Stimulated activated naive CD8-positive, alpha-beta T cell treated with anti-CD3 and anti-CD28 coated beads, Interleukin-15, Interleukin-2, amounts not matched to agents 100 ng/mL and 50 ng/mL, for 24 hours (primary cell): Measurements from ENCODE around the gene DNAH5.
"Not testable (repeated sequence)": the region's sequence is repeated elsewhere in the genome, so short reads cannot be mapped to it uniquely, and the experiment has no call there.

Experiments used
- H3K27ac Mint-ChIP-seq: one replicate; pipeline ENCODE4 v1.8.0; 2021; ENCODE audit warnings: mild to moderate bottlenecking, mixed read lengths
- H3K27me3 Mint-ChIP-seq: one replicate; pipeline ENCODE4 v1.8.0; 2021; ENCODE audit warnings: mixed read lengths
- H3K36me3 Mint-ChIP-seq: one replicate; pipeline ENCODE4 v1.8.0; 2021; ENCODE audit warnings: low read depth, mixed read lengths
- H3K4me1 Mint-ChIP-seq: one replicate; pipeline ENCODE4 v1.8.0; 2021; ENCODE audit warnings: low read depth, mixed read lengths
- H3K4me3 Mint-ChIP-seq: one replicate; pipeline ENCODE4 v1.8.0; 2021; ENCODE audit warnings: mild to moderate bottlenecking, mixed read lengths
- H3K9me3 Mint-ChIP-seq: one replicate; pipeline ENCODE4 v1.8.0; 2021; ENCODE audit warnings: mixed read lengths

The DNAH5 gene

GRCh38 chr5:13831351-13831750 is 113.1 kb downstream of the DNAH5 start:
- H3K36me3 Mint-ChIP-seq, result no peaks in the 10 kb centered on the region
- H3K9me3 Mint-ChIP-seq, result peaks cover 25% of the 10 kb centered on the region
- no peak overlapping the region for H3K27ac Mint-ChIP-seq
- H3K4me1 Mint-ChIP-seq, result no peaks in the 10 kb centered on the region
- H3K27me3 Mint-ChIP-seq, result no peaks in the 10 kb centered on the region
- H3K4me3 Mint-ChIP-seq, result no peak overlapping the region

DNA sequence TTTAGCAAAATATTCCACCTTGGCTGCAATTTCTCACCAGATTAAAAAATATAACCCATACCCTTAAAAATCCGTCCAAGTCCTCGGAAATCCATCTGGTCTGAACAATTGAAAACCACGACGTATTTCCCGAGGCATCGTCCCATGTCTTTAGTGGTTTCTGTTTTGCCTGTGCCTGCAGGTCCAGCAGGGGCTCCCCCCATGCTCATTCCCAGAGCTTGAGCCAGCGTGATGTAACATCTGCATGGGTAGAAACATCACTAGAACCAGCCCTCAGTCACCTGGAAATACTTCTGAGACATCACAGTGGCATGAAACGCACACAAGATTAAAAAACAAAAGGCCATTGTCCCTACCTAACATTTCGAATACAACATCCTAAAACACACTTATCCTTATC is 114.0 kb downstream of the DNAH5 start:
- Mint-ChIP-seq H3K4me3 (no peak overlapping the region), H3K27me3 (no peaks in the 10 kb centered on the region), H3K9me3 (peaks cover 21% of the 10 kb centered on the region), H3K4me1 (no peaks in the 10 kb centered on the region), H3K36me3 (no peaks in the 10 kb centered on the region), H3K27ac (no peak overlapping the region)

DNA sequence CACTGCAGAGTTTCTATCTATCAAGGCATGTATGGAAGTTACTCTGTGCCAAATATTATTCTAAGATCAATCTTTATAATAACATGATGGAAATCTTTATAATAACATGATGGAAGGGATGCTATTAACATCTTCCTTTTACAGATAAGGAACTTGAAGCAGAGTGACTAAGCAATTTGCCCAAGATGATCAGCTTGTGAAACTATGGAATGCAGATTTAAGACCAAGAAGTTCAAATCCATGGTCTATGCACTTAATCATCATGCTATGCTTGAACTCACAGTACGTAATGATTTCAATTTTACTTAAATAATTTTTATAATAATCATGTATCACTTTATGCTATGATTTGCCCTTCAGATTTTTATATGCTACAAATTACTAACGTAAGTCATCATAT is 123.1 kb downstream of the DNAH5 start:
- no peaks in the 10 kb centered on the region for H3K36me3 Mint-ChIP-seq
- no peak overlapping the region for H3K4me3 Mint-ChIP-seq
- peaks cover 4% of the 10 kb centered on the region for H3K9me3 Mint-ChIP-seq
- no peaks in the 10 kb centered on the region for H3K4me1 Mint-ChIP-seq
- H3K27ac Mint-ChIP-seq, result no peak overlapping the region
- no peaks in the 10 kb centered on the region for H3K27me3 Mint-ChIP-seq

- Mint-ChIP-seq H3K36me3 (no peaks in the 10 kb centered on the region), H3K27me3 (no peaks in the 10 kb centered on the region), H3K27ac (no peak overlapping the region), H3K4me3 (no peak overlapping the region), H3K4me1 (no peaks in the 10 kb centered on the region), H3K9me3 (peaks cover 4% of the 10 kb centered on the region)
Observed at GRCh38 chr5:13816126-13816525, 128.4 kb downstream of the DNAH5 start.

DNA sequence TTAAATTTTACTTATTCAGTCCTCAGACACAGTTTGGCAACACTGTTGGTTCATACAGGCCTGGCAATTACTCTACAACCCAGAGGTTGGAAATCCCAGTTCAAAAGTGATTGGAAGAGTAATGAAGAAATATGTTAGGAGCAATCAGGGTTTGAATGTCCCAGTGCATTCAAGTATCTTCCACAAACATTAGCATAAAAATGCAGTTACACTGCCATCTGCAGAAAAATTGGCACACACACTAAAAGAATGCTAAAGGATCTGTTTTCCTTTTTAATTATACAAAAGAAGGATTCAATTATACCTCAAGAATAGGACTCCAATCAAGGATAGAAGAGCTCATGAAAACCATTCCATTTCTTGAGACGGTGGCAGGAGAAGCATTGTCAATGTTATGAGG is 130.2 kb downstream of the DNAH5 start:
- no peaks in the 10 kb centered on the region for H3K4me1 Mint-ChIP-seq

GRCh38 chr5:13809921-13810320 is 134.6 kb downstream of the DNAH5 start:
- H3K27ac Mint-ChIP-seq, result no peak overlapping the region
- H3K9me3 Mint-ChIP-seq, result peaks cover 7% of the 10 kb centered on the region
- H3K27me3 Mint-ChIP-seq, result no peaks in the 10 kb centered on the region
- H3K36me3 Mint-ChIP-seq, result no peaks in the 10 kb centered on the region
- no peak overlapping the region for H3K4me3 Mint-ChIP-seq
- no peaks in the 10 kb centered on the region for H3K4me1 Mint-ChIP-seq

More for the DNA sequence above, 130.2 kb downstream of the DNAH5 start:
- H3K4me3 Mint-ChIP-seq, result no peak overlapping the region
- no peak overlapping the region for H3K27ac Mint-ChIP-seq
- no peaks in the 10 kb centered on the region for H3K36me3 Mint-ChIP-seq
- H3K27me3 Mint-ChIP-seq, result no peaks in the 10 kb centered on the region
- peaks cover 4% of the 10 kb centered on the region for H3K9me3 Mint-ChIP-seq

DNA sequence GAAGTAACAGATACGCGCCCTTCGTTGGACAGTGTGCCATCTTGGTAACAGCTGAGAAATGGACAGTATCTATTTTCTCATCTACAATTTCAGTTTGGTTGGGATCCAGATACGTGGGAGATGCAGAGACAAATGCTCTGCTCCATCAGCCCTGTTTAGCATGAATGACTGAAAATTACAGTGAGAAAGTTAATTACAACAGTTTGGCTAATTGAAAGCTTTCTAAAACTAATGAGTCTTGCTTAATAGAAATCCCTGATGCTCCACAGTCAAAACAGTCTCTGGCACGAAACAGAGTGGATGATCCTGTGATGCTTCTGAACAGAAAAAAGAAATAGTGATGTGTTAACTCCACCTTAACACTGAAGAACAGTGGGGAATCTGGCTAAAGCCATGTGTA is 140.2 kb downstream of the DNAH5 start:
- Mint-ChIP-seq H3K4me1 (no peaks in the 10 kb centered on the region), H3K36me3 (no peaks in the 10 kb centered on the region), H3K4me3 (no peak overlapping the region), H3K27me3 (no peaks in the 10 kb centered on the region), H3K9me3 (peaks cover 7% of the 10 kb centered on the region), H3K27ac (no peak overlapping the region)

- not testable (repeated sequence) for H3K4me3 Mint-ChIP-seq, H3K9me3 Mint-ChIP-seq, H3K27me3 Mint-ChIP-seq, H3K4me1 Mint-ChIP-seq, H3K36me3 Mint-ChIP-seq, H3K27ac Mint-ChIP-seq
Observed at GRCh38 chr5:13798569-13798968, 145.9 kb downstream of the DNAH5 start.

DNA sequence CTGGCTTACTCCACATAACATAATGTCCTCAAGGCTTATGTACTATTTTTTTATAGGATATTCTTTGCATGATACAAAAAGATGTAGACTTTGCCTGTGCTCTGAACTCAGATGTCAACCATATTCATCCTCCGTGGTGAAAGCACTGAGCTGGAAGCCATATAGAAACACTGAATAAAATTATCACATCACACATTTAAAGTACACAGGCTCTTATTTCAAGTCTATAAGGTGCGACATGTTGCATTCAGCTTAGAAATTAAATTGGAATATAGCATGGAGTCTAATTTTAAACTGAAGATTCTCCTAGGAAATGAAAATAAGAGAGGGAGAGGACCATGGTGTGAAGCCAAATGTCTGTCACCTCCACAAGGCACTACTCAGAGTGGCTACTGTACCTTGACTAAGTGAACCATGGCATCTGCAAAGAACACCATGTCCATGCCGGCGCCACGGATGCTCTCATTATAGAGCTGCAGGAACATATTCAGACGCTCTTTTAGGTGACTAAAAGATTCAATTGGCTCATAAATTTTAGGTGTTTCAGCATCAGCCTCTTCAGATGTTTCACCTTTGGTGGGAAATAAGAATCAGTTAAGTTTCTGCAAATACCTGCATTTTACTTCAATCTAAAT is 158.6 kb downstream of the DNAH5 start:
- no peak overlapping the region for H3K4me3 Mint-ChIP-seq
- no peaks in the 10 kb centered on the region for H3K4me1 Mint-ChIP-seq
- H3K36me3 Mint-ChIP-seq, result no peaks in the 10 kb centered on the region
- H3K9me3 Mint-ChIP-seq, result peaks cover 12% of the 10 kb centered on the region
- H3K27ac Mint-ChIP-seq, result no peak overlapping the region
- no peaks in the 10 kb centered on the region for H3K27me3 Mint-ChIP-seq

DNA sequence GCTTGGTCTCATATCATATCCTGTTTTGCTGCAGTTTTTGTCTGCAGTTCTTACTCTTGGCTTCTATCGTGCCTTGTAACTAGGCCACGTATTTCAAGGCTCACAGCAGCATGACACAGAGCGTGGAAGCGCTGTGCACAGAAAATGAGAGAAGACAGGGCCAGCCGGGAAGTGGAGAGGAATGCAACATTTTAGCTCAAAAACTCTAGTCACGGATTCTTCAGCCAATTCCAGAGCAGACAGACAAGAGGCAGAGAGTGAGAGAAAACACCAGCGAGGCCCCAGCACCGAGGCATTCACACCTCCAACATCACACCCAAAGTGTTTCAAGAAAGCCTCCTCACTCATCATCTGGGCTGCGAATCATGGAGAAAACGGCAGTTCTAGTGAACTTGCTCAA is 160.8 kb downstream of the DNAH5 start:
- no peak overlapping the region for H3K4me3 Mint-ChIP-seq
- H3K27me3 Mint-ChIP-seq, result no peaks in the 10 kb centered on the region
- no peak overlapping the region for H3K27ac Mint-ChIP-seq
- H3K36me3 Mint-ChIP-seq, result no peaks in the 10 kb centered on the region
- H3K9me3 Mint-ChIP-seq, result peaks cover 20% of the 10 kb centered on the region
- no peaks in the 10 kb centered on the region for H3K4me1 Mint-ChIP-seq

- no peaks in the 10 kb centered on the region for H3K27me3 Mint-ChIP-seq
- peaks cover 15% of the 10 kb centered on the region for H3K9me3 Mint-ChIP-seq
- H3K4me1 Mint-ChIP-seq, result no peaks in the 10 kb centered on the region
- no peak overlapping the region for H3K4me3 Mint-ChIP-seq
- H3K36me3 Mint-ChIP-seq, result no peaks in the 10 kb centered on the region
- no peak overlapping the region for H3K27ac Mint-ChIP-seq
Observed at GRCh38 chr5:13780081-13780480, 164.4 kb downstream of the DNAH5 start.

GRCh38 chr5:13773649-13774048 is 170.8 kb downstream of the DNAH5 start:
- no peak overlapping the region for H3K27ac Mint-ChIP-seq
- H3K36me3 Mint-ChIP-seq, result no peaks in the 10 kb centered on the region
- no peaks in the 10 kb centered on the region for H3K27me3 Mint-ChIP-seq
- no peaks in the 10 kb centered on the region for H3K4me1 Mint-ChIP-seq
- no peak overlapping the region for H3K4me3 Mint-ChIP-seq
- H3K9me3 Mint-ChIP-seq, result peaks cover 10% of the 10 kb centered on the region

DNA sequence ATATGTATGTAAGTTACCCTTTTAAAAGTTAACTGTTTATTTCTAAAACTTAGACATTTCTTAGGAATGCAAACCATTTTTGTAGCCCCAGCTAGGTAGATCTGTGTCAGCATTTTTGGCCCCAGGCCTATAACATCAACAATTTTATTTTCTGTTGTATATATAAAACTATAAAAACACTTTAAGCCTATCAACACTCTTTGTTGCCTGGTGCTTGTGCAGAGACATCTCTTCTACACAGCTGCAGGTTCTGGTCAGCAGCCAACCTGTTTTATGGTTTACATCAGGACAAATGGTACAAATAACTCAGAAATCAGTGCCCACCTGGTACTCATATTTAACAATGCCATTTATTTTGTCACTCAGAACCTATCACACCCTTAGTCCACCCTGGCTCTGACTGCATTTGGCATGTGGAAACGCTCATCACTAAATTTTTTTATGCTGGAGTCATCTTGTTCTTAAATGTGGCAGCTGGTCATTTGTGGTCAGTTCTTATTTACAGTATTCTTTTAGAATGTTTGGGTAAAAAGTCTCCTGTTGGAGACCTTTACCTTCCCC is 173.4 kb downstream of the DNAH5 start:
- Mint-ChIP-seq H3K27me3 (no peaks in the 10 kb centered on the region), H3K4me3 (no peak overlapping the region), H3K36me3 (no peaks in the 10 kb centered on the region), H3K27ac (no peak overlapping the region), H3K9me3 (peaks cover 10% of the 10 kb centered on the region), H3K4me1 (no peaks in the 10 kb centered on the region)

DNA sequence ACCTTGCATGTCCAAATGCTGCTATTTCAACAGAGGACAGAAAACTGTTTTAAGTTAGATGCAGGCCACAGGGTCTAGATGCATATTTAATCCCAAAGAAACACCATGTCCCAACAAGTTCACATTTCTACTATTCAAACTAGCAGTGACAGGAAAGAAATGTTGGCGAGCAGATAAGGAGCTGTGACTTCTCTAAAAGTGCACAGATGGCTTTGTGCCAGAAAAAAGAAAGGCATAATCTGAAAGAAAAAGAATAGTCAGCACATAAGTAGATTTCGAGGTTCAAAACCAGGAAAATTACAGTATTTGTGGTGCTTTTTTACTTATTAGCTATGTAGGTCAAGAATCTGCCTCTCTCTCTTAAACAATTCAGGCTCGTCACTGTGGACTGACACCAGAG is 178.3 kb downstream of the DNAH5 start:
- Mint-ChIP-seq H3K36me3 (no peaks in the 10 kb centered on the region), H3K4me3 (no peak overlapping the region), H3K27me3 (no peaks in the 10 kb centered on the region), H3K4me1 (no peaks in the 10 kb centered on the region), H3K9me3 (peaks cover 4% of the 10 kb centered on the region), H3K27ac (no peak overlapping the region)

GRCh38 chr5:13763719-13764118 is 180.8 kb downstream of the DNAH5 start:
- H3K4me1 Mint-ChIP-seq, result no peaks in the 10 kb centered on the region
- no peak overlapping the region for H3K27ac Mint-ChIP-seq
- H3K36me3 Mint-ChIP-seq, result no peaks in the 10 kb centered on the region
- H3K9me3 Mint-ChIP-seq, result no peaks in the 10 kb centered on the region
- no peaks in the 10 kb centered on the region for H3K27me3 Mint-ChIP-seq
- no peak overlapping the region for H3K4me3 Mint-ChIP-seq

DNA sequence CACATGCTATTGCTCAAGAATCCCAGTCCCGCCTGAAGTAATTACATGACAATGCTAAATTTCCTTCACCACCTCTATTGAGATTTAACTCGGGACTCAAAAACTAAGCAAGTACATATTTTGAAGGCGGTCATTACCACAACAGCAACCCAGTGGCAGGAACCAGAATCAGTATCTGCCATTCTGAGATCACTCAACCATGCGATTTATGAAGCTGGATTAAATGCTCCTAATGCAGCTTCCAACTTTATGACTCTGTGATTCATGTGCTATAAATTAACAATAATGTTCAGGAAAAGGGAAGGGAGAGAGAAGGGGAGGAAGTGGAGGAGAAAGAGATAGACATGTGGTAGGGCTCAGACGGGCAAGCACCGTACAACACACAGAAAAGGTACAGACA is 194.7 kb downstream of the DNAH5 start:
- Mint-ChIP-seq H3K4me1 (no peaks in the 10 kb centered on the region), H3K4me3 (no peak overlapping the region), H3K27ac (no peak overlapping the region), H3K36me3 (no peaks in the 10 kb centered on the region), H3K27me3 (no peaks in the 10 kb centered on the region), H3K9me3 (peaks cover 4% of the 10 kb centered on the region)
